Transverse colon (tissue), 4 donors: ENCODE results near the gene CNTN3.

ENCODE experiments used
- CTCF ChIP-seq, 5 experiments: fragments of 200-600 bp in 3 of 5; fragments of 450-650 bp in 2 of 5; sonication (generic) in 3 of 5; IDR thresholded peaks; 1 replicate in 2 of 5; 2 replicates in 3 of 5; pipeline ENCODE4 v1.5.1; 2016 to 2017; ENCODE audit warnings: antibody characterized with exemption in 5 of 5, inconsistent platforms in 3 of 5, mild to moderate bottlenecking in 2 of 5, moderate library complexity in 1 of 5
- POLR2A ChIP-seq: fragments of 450-650 bp; IDR thresholded peaks from one replicate; pipeline ENCODE4 v1.6.1; 2016; ENCODE audit warnings: antibody characterized with exemption, mild to moderate bottlenecking, moderate library complexity
- POLR2AphosphoS5 ChIP-seq, 3 donors: sonication (generic); formaldehyde crosslinking; IDR thresholded peaks; one replicate each; pipeline ENCODE4 v1.6.1; 2016; ENCODE audit warnings: antibody characterized with exemption in 3 of 3

GRCh38 chr3:74661672-74662071, 47.2 kb upstream of the CNTN3 start:
- TF ChIP-seq CTCF (IDR thresholded peaks at IDR 0.05) (no peak), POLR2AphosphoS5 (IDR thresholded peaks at IDR 0.05) (no peak), POLR2A (no peak)
